SHP77 treated with DMSO at 0.1 percent for 48 hours (cell line): ENCODE results near the gene NPHP1.
"Not testable (repeated sequence)": the region's sequence is repeated elsewhere in the genome, so short reads cannot be mapped to it uniquely, and the experiment has no call there.

Experiments
- DNase-seq: peaks from one replicate; lab custom pipeline; 2025; lab: John Stamatoyannopoulos, UW

NPHP1 gene

GRCh38 chr2:110197452-110197851, 7.4 kb downstream of the NPHP1 start:
- no peak for DNase-seq

- DNase-seq: not testable (repeated sequence)
Observed at GRCh38 chr2:110190169-110190568, 14.6 kb downstream of the NPHP1 start.

- no peak for DNase-seq
Observed at GRCh38 chr2:110182449-110182848, 22.4 kb downstream of the NPHP1 start.

- no peak for DNase-seq
Observed at GRCh38 chr2:110180036-110180435, 24.8 kb downstream of the NPHP1 start.

GRCh38 chr2:110173523-110173922, 31.3 kb downstream of the NPHP1 start:
- DNase-seq: no peak

GRCh38 chr2:110172506-110172905, 32.3 kb downstream of the NPHP1 start:
- no peak for DNase-seq

- DNase-seq: no peak
Observed at GRCh38 chr2:110170102-110170501, 34.7 kb downstream of the NPHP1 start.

- DNase-seq: no peak
Observed at GRCh38 chr2:110167326-110168000, 37.4 kb downstream of the NPHP1 start.

GRCh38 chr2:110166266-110166665, 38.5 kb downstream of the NPHP1 start:
- DNase-seq: no peak

GRCh38 chr2:110157153-110157793, 47.5 kb downstream of the NPHP1 start:
- DNase-seq: peak; percentile 28

- not testable (repeated sequence) for DNase-seq
Observed at GRCh38 chr2:110154828-110155227, 50.0 kb downstream of the NPHP1 start.

GRCh38 chr2:110154188-110154587, 50.6 kb downstream of the NPHP1 start:
- DNase-seq: not testable (repeated sequence)

- DNase-seq: no peak
Observed at GRCh38 chr2:110153416-110153815, 51.4 kb downstream of the NPHP1 start.

- no peak for DNase-seq
Observed at GRCh38 chr2:110152943-110153342, 51.9 kb downstream of the NPHP1 start.

- no peak for DNase-seq
Observed at GRCh38 chr2:110149330-110150220, 55.2 kb downstream of the NPHP1 start.

- DNase-seq: no peak
Observed at GRCh38 chr2:110146945-110147332, 57.9 kb downstream of the NPHP1 start.

GRCh38 chr2:110146183-110146944, 58.4 kb downstream of the NPHP1 start:
- no peak for DNase-seq

- no peak for DNase-seq
Observed at GRCh38 chr2:110143982-110144381, 60.8 kb downstream of the NPHP1 start.

GRCh38 chr2:110140401-110140800, 64.4 kb downstream of the NPHP1 start:
- no peak for DNase-seq

- no peak for DNase-seq
Observed at GRCh38 chr2:110134025-110134424, 70.8 kb downstream of the NPHP1 start.

- no peak for DNase-seq
Observed at GRCh38 chr2:110131166-110131565, 73.6 kb downstream of the NPHP1 start.

GRCh38 chr2:110130757-110131156, 74.1 kb downstream of the NPHP1 start:
- DNase-seq: no peak
